ENCODE measurements around the gene AGMO. TPM values are rescaled to one million over a fixed set of nuclear protein-coding genes. Genes with fewer than 3 reads are reported as not detected.

The AGMO gene
- total RNA-seq, 1 experiment from 2014 or later: not detected

DNA sequence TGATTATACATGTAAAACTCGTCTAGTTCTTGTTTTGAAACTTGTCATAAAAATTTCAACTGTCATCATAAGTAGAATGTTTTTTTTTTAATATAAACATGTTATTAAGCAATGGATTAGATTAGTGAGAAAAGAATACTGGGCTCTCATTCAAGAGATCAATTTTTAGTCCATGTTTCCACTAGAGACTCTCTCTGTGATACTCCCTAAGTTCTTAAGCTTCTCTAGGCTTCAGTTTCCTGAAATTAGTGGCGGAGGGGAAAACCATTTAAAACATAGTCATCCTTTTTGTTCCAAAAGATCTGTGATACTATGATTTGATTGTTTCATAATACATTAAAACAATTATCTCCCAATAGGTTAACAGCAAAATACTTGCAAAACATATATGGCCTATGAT, 142.2 kb downstream of the AGMO start:
- intact Hi-C loops (cut with micrococcal nuclease): no loop called here
- RAD21 ChIA-PET (ENCODE audit: low non-redundant PET in 1 of 2, low total read pairs in 2 of 2, uncharacterized antibody in 2 of 2, unreplicated experiment in 2 of 2): no interaction called here
- H3K36me3 ChIP-seq (ENCODE audit: control insufficient read depth in 1 of 2, insufficient read depth in 2 of 2, low read length in 2 of 2): no peaks in the 10 kb centered on the region
- H3K9me3 ChIP-seq (ENCODE audit: control insufficient read depth in 1 of 2, insufficient read depth in 1 of 2, low read depth in 1 of 2, low read length in 2 of 2): no peaks in the 10 kb centered on the region
- no peak for DNase-seq (ENCODE audit: low read depth, low spot score)
- no peaks in the 10 kb centered on the region for H4K20me1 ChIP-seq (ENCODE audit: insufficient read depth)
- TF ChIP-seq EZH2phosphoT487 (IDR thresholded peaks at IDR 0.05; ENCODE audit: borderline replicate concordance): no peak
- TF ChIP-seq MAX (IDR thresholded peaks at IDR 0.05): no peak
- TF ChIP-seq, protein P1, sequence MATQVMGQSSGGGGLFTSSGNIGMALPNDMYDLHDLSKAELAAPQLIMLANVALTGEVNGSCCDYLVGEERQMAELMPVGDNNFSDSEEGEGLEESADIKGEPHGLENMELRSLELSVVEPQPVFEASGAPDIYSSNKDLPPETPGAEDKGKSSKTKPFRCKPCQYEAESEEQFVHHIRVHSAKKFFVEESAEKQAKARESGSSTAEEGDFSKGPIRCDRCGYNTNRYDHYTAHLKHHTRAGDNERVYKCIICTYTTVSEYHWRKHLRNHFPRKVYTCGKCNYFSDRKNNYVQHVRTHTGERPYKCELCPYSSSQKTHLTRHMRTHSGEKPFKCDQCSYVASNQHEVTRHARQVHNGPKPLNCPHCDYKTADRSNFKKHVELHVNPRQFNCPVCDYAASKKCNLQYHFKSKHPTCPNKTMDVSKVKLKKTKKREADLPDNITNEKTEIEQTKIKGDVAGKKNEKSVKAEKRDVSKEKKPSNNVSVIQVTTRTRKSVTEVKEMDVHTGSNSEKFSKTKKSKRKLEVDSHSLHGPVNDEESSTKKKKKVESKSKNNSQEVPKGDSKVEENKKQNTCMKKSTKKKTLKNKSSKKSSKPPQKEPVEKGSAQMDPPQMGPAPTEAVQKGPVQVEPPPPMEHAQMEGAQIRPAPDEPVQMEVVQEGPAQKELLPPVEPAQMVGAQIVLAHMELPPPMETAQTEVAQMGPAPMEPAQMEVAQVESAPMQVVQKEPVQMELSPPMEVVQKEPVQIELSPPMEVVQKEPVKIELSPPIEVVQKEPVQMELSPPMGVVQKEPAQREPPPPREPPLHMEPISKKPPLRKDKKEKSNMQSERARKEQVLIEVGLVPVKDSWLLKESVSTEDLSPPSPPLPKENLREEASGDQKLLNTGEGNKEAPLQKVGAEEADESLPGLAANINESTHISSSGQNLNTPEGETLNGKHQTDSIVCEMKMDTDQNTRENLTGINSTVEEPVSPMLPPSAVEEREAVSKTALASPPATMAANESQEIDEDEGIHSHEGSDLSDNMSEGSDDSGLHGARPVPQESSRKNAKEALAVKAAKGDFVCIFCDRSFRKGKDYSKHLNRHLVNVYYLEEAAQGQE (IDR thresholded peaks at IDR 0.05; ENCODE audit: low read depth): no peak
- TF ChIP-seq SIN3A (IDR thresholded peaks at IDR 0.05; ENCODE audit: low read depth): no peak
- TF ChIP-seq CBX3 (IDR thresholded peaks at IDR 0.05; ENCODE audit: low read depth): no peak
- no peak for TF ChIP-seq ZNF274 (IDR thresholded peaks at IDR 0.05; ENCODE audit: low read depth, low read length)
- TF ChIP-seq FOSL1 (IDR thresholded peaks at IDR 0.05; ENCODE audit: low read depth): no peak
- no peak for TF ChIP-seq TCF7L2 (IDR thresholded peaks at IDR 0.05; ENCODE audit: borderline replicate concordance, extremely low read depth, insufficient read depth, insufficient read length)
- no peak for TF ChIP-seq EGR1 (IDR thresholded peaks at IDR 0.05; ENCODE audit: low read depth)
- no peak for TF ChIP-seq CEBPB (IDR thresholded peaks at IDR 0.05; ENCODE audit: low read depth)
- H3K4me1 ChIP-seq (ENCODE audit: control insufficient read depth in 1 of 2, insufficient read depth in 2 of 2, low read length in 2 of 2): no peaks in the 10 kb centered on the region
- H2AFZ ChIP-seq (ENCODE audit: low read depth, low read length, poor library complexity, severe bottlenecking): no peak overlapping the region
- POLR2A ChIA-PET: no interaction called here
- no peak for ATAC-seq
- no peak overlapping the region for H3K4me2 ChIP-seq (ENCODE audit: low read length)
- H3K9ac ChIP-seq (ENCODE audit: low read length): no peak overlapping the region
- no peak overlapping the region for H3K27ac ChIP-seq (ENCODE audit: low read depth, low read length)
- no TSS peak for BruUV-seq (replicated peaks)
- no peak overlapping the region for H3K4me3 ChIP-seq (replicated peaks in 1 of 2; ENCODE audit: low read depth in 1 of 2, low read length in 2 of 2)
- H3K27me3 ChIP-seq (ENCODE audit: insufficient read depth, low read length): no peaks in the 10 kb centered on the region
- H3K9me2 ChIP-seq (ENCODE audit: insufficient read depth): no peaks in the 10 kb centered on the region
- CTCF ChIA-PET: no interaction called here
- H3K79me2 ChIP-seq (ENCODE audit: insufficient read depth, low read length): no peaks in the 10 kb centered on the region
